NCI-H2107 (cell line): ENCODE measurements around the gene TMC6.

ENCODE experiments used
- DNase-seq: peaks from one replicate; lab custom pipeline; 2025; lab: John Stamatoyannopoulos, UW

The TMC6 gene

DNA sequence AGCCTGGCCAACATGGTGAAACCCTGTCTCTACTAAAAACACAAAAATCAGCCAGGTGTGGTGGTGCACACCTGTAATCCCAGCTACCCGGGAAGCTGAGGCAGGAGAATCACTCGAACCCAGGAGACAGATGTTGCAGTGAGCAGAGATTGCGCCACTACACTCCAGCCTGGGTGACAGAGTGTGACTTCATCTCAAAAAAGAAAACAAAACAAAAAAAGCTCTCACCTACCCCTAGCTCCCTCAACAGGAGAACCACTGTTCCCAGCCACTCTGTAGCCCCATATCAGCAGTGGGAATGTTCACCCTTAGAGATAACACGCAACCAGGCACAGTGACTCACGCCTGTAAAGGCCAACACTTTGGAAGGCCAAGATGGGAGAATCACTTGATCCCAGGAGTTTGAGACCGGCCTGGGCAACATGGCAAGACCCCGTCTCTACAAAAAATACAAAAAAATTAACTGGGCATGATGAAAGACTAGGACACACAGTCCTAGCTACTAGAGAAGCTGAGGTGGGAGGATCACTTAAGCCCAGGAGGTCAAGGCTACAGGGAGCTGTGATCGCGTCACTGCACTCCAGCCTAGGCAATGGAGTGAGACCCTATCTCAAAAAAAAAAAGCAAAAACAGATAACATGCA lies 7.4 kb upstream of the TMC6 start:
- DNase-seq, result no peak

DNA sequence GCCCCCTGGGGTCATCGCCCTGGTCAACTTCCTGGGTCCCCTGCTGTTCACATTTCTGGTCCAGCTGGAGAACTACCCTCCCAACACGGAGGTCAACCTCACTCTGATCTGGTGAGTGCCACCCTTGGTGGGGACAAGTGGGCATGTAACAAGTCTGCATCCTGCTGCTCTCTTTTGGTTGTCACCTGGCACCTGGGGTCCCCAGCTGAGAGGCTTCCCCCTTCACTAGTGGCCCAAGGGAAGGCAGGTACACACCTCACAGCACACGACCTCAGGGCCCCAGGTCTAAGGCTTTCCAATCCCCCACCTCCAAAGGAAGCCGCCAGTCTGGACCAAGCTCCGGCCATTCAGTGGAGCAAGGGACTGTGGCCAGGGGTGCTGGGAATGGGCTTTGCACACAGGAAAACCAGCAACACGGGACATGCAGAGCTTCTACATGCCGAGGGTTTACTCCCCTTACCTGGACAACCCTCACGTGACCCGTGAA lies 6.4 kb upstream of the TMC6 start:
- DNase-seq, result no peak

DNA sequence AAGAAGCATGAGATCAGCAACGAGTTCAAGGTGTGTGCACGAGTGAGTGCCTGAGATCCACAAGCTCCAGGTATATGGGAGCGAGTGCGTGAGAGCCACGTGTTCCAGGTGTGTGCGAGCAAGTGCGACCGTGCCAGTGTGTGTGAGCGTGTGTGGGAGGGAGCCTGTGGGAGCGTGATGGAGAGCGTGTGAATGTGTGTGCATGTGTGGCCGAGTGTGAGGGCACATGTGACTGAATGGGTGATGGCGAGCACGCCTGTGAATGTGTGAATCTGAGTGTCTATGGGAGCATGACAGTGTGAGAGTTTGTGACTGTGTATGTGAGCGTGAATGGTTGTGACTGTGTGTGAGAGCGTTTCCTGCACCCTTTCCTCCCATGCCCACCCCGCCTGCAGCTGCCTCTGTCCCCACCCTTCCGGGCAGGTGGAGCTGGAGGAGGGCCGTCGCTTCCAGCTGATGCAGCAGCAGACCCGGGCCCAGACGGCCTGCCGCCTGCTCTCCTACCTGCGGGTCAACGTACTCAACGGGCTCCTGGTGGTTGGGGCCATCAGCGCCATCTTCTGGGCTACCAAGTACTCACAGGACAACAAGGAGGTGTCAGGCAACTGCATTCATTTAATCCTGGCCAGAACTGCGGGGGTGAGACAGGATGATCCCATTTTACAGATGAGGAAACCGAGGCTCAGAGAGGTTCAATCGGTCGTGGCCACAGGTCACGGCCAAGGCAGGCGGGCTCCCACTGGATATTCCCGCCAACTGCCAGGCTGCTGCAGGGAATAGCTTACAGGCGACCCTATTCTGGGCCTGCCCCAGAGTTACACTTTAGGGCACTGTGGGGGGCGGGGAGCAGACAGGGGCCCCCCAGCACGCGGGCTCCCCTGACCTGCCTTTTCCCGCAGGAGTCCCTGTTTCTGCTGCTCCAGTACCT lies 5.7 kb upstream of the TMC6 start:
- no peak for DNase-seq

DNA sequence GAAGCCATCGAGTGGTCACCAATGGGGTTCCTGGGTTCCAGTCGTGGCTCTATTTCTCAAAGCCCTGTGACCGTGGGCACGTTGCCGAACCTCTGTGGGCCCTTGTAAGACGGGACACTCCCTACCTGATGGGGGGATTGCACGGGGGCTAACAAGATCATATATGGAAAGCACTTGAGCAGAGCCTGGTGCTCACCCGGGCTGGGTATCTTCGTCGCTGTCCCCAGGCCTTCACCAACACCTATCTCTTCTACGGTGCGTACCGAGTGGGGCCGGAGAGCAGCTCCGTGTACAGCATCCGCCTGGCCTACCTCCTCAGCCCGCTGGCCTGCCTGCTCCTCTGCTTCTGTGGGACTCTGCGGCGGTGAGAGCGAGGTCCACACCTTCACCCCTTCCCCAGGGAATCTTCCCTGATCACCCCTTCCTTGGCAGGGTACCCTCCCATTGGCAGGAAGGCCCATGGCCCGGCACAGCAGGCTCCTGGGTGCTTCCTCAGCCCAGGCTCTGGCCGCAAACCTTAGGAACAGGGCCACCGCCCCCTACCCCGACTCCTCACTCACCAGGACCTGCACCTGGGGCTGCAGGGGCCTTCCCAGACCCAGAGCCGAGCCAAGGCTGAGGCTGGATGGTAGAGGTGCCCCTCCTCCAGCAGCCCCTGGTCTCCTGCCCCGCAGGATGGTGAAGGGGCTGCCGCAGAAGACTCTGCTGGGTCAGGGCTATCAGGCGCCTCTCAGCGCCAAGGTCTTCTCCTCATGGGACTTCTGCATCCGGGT lies 4.8 kb upstream of the TMC6 start:
- DNase-seq, result no peak

DNA sequence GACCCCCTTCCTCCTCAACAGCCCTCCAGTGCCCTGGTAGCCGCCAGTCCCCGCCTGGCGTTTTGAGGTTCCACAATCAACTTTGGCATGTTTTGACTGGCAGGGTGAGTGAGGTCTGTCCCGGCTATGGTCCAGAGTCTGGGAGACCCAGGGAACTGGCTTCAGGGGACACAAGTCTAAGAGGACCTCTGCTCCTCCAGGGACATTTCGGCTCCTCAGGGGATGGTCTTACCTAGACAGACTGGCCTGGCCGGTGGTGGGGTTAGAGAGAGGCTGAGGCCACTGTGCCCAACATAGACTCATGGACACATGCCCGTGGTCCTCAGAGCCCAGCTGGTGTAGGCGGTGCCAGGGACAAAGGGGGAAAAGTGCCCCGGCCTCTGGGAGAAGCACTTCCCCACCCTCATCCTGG lies 4.2 kb upstream of the TMC6 start:
- no peak for DNase-seq

DNA sequence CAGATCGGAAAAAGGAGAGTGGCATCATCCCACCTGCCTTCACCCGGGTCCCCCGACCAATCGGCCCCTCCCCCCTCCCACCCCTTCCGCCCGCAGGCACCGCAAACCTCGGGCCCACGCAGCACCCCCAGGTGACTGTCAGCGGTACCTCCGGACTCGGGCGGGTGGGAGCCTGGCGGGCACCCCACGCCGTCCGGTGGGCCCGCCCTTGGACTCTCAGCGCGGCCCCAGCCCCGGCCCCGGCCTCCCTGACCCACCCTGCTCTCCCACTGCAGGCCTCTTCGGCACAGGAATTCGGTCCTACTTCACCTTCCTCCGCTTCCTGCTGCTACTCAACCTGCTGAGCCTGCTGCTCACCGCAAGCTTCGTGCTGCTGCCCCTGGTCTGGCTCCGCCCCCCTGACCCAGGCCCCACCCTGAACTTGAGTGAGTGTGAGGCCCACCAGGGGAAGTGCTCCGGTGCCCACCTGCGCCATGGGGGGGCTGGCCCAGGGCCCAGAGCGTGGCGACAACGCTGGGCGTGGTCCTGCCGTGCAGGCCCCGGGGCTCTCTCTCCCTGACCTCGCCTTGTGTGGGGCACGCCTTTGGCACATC lies 3.6 kb upstream of the TMC6 start:
- no peak for DNase-seq

DNA sequence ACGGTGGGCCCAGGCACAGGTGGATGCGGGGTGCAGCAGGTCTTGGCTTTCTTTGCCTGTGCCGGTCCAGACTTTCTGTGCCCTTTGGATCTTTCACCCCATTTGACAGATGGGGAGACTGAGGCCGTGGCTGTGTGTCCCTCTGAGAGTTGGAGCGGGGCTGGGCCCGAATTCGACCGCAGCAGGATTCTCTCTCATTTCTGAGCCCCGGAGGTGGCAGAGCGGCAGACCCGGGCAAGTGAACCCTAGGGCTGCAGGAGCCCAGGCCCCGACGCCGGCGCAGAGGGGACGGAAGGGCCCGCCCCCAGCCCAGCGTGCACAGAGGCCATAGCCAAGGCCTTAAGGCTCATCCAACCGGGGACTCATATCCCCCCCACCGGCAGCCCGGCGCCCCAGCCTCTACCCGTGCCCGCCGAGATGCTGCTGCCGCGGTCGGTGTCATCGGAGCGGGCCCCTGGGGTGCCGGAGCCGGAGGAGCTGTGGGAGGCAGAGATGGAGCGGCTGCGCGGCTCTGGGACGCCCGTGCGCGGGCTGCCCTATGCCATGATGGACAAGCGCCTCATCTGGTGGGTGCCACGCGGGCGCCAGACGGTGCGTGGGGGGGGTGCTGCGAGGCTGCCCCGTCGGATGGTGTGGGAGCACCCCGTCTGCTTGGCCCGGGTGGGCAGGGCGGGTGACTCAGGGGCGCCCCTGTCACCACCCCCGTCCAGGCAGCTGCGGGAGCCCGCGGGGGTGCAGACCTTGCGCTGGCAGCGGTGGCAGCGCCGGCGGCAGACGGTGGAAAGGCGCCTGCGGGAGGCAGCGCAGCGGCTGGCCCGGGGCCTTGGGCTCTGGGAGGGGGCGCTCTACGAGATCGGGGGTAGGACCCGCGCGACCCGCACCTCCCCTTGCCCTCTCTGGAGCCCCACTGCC lies 2.9 kb upstream of the TMC6 start:
- no peak for DNase-seq

DNA sequence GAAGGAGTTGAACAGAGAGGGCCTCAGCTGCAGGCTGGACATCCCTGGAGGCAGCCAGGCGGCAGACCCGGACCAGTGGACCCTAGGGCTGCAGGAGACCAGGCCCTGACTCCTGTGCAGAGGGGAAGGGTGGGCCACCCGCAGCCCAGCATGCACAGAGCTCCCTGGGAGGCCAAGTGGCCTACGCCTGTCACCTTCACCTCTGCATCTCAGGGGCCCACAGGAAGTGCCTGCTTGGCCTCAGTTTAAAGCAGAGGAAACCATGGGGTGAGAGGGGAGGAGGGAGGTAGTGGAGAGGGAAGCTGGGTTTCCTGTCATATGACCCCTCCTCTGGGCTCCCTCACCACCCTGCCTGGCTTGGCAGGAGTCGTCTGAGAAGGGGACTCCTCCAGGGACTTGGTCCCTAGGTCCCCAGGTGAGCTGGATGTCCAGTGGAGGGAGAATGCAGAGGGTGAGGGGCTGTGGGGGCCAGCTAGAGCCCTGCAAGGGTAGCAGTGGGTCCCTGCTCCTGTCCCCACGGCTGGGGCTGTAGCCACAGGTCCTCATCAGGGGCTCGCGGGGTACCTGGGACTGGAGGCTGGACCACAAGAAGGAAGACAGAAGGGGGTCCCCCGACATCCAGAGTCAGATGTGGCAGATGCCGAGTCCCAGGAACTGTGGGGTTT lies 2.0 kb upstream of the TMC6 start, which contains the start of gene TMC8:
TSS of gene TMC8 (plus strand) at position 335 of the 665 bp plus-strand sequence. CDS start 818 bp downstream, outside the sequence.
- no peak for DNase-seq

DNA sequence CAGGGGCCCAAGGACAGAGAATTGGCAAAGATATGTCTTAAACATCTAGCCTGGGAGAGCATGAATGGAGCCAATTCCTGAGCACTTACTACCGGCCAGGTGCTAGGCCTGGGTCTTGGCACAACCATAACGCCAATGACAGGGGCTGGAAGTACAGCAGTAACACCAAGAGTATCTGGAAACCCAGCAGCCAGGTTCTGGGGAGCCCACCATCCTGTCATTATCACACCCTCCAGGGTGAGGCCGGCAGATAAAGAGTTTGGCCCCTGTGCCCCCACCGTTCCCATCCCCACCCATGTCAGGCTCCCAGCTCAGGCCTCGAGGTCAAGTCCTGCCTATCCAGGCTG lies 1.5 kb upstream of the TMC6 start:
- no peak for DNase-seq

DNA sequence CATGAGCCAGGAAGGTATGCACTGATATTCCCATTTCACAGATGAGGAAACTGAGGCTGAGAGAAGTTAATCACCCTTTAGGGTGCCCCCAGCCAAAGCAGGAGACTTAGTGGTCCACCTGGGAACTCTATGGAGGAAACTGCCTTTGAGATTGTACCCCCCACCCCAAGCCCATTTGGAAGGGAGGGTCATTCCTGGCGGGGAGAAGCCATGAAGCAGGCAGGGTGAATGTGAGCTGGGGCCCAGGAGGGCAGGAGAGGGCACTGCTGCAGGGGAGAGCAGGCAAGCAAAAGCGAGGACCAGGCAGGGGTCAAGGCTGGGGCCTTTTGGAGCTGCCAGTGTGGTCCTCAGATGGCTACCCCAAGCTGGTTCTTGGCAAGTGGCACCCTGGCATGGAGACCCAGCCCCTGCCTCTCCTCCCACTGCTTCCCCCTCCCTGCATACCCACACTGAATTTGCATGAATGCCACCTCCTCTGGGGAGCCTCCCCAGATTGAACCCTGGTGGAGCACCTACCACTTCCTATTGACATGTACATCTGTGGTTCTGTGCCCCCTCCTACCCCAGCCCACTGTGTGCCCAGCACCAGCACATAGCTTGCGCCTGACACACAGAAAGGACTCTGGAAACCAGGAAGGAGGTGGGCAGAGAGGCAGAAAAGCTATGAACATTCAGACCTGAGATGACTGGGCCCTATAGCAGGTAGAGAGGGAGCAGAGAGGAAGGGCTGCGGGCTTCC lies 965 bp upstream of the TMC6 start:
- DNase-seq, result no peak

DNA sequence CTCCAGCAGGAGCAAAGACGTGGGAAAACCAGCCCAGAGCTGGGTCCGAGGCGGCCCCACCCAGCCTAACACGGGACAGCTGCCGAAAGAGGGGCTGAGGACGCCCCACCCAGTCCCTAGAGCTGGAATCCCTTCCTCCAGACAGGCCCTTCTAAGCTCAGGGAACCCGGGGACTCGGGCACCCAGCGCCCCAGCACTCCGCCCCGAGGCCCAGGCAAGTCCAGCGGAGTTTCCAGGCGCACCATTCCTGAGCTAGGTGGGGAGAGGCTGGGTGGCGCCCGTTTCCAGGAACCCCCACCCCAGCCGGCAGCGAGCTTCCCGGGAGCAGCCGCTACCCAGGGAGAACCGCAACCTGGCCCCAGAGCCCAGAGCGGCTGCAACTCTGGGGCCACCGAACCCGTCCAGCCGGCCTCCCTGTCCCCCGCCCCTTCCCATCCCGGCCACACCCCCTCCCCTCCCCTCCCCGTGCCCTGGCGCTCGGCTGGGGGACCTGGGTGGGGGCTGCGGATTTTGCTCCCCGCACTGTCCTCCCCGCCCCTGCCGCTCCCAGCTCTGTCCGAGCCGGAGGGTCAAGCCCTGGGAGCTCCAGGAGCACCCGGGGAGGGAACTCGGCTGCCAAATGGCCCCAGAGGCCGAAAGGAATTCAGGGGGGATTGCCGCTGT lies 536 bp downstream of the TMC6 start:
- no peak for DNase-seq

DNA sequence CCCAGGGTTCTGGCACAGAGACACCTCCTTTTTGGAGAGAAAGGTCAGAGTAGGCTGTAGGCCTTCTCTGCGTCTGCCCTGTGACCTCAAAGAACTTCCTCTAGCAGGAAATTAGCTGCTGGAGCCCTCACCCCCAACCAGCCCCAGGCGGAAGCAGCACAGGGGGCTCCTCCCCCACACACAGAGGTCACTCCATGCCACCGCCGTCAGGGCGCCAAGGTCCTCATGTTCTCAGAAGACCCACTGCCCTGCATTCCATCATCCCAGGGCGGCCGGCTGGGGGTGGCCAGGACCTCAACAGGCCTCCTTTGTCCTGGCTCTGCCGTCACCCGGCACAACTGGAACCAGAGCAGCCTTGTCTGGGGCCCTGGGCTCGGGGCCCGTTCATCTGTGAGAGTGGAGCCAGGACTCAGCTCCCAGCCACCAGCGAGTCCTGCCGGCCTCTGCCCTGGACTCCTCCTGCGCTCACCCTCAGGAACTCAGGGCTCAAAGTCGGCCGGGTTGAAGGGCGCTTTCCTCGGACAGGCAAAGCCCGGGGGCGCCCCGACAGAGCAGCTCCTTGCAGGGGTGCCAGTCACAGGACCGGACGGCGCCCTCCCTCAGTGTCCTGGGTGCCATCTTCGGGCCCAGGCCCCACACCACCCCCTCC lies 1.2 kb downstream of the TMC6 start:
- DNase-seq, result no peak

DNA sequence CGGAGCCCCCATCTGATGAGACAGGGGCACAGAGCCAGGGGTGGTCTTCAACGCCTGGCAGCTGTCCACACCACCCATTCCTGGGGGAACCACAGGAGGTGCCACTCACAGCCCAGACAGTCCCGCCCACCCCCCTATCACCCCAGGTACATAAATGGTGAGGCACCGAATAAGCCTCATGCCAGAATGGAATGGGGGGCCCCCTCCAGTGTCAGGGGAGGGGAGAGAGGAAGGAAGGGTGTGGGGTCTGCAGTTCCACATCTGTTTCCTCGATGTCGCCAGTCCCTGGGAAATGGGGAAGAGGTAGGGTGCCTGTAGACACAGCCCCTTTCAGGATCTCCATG lies 1.7 kb downstream of the TMC6 start:
- no peak for DNase-seq

DNA sequence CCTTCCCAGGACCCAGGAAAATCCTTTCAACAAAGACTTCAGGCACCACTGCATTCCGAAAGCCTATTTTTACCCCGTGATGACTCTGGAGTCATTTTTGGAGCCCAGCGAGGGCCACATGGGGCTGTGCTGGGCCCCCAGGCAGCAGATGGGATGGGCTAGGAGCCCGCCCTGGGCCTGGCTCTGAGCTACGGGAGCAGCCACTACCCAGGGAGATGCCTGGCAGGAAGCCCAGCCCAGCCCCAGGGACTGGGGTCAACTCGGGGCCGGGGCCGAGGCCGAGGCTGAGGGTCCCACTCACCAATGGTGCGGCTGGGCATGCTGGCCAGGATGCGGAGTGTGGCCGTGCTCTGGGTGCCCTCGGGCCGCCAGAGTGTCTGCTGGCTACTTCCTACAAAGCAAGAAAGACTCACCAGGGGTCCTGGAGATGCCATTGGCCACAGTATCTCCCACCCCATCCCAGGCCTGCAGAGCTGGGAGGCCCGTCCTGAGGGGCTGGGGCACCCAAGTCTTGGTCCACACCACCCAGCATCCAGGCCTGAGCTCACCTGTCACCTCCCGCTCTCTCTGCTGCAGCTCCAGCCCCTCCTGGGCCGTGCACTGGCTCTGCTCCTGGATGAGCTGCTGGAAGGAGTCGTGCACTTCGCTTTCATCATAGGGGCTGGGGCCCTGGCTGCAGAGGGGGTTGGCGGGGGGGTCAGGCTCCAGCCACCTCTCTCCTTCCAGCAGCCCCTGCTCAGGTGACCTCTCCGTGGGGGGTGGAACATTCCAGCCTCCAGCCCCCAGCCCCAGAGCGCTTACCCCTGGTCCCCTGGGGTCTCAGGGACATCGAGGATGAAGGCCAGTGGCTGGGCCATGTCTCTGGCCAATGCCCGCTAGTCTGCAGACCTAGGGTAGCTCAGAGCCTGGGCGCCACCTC lies 2.3 kb downstream of the TMC6 start:
- DNase-seq, result no peak

DNA sequence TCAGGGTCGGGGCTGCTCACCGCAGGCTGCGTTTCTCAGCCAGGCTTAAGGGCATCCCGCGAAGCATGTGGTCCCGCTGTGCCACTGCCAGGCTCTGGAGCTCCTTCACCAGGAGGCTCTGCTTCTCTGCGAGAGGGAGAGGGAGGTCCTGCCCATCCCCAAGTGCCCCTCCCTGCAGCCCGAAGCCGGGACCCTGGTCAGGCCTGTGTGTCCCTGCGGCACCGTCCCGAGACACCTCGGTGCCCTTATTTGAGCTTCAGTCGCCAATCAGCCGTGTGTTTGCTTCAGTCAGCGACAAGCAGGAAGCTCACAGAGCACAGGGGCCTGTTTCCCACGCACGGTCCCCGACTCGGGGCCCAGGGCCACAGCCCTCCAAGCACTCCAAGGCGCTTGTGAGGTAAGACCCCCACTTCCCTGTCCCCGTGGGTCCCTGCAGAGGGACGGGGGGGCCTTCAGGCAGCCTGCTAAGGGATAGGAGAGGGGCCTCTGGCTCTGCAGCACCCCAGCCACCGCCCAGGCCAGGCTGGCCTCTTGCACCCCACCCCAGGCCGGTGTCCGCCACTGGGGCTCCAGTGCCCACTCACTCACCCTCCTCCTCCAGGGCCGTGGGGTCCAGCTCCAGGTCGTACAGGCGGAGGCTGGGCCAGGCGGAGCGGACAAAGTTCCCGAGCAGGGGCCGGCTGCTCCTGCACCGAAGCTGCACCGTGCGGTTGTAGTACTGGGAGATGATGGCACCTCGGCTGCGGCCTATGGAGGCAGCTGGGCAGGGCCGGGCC lies 3.2 kb downstream of the TMC6 start:
- no peak for DNase-seq

DNA sequence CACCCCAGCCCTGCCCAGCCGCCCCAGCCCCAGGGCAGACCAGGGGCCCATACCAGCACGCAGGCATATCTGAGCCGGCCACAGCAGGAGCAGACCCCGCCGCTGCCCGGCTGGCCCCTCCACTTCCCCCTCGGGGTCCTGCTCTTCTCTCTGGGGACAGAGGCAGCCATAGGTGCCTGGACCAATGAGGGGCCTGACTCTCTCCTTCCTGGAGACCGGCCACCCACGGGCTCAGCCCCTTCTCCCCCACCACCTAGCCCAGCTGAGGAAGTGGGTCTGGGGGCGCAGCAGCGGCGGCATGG lies 3.8 kb downstream of the TMC6 start:
- no peak for DNase-seq
